NCI-H128 (cell line): Measurements from ENCODE around the gene CHCHD6.

Source experiments
- DNase-seq: peaks from one replicate; lab custom pipeline; 2025; ENCODE audit not compliant: unreplicated experiment; lab: John Stamatoyannopoulos, UW

CHCHD6 gene

GRCh38 chr3:126917232-126917804 is 213.3 kb downstream of the CHCHD6 start:
- DNase-seq, result no peak

DNA sequence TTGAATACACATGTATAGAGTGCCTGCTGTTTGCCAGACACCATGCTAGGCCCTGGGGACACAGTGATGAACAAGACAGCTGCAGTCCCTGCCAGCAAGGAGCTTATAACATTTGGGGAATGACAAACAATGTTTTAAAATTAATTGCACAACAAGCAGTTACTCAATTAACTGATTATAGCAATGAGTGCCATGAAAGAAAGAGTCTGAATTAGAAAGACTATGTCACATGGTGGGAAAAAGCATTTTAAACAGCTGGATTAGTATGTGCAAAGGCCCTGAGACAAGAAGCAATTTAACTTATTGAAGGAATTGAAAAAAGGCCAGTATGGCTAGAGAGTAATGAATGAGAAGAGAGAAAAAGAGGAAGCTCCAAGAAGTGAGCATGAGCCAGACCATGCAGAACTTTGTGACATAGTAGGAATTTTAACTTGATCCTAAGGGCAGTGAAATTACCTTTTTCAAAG is 214.3 kb downstream of the CHCHD6 start:
- DNase-seq, result no peak

GRCh38 chr3:126921085-126921824 is 217.2 kb downstream of the CHCHD6 start:
- no peak for DNase-seq

GRCh38 chr3:126922466-126922865 is 218.4 kb downstream of the CHCHD6 start:
- DNase-seq, result no peak

DNA sequence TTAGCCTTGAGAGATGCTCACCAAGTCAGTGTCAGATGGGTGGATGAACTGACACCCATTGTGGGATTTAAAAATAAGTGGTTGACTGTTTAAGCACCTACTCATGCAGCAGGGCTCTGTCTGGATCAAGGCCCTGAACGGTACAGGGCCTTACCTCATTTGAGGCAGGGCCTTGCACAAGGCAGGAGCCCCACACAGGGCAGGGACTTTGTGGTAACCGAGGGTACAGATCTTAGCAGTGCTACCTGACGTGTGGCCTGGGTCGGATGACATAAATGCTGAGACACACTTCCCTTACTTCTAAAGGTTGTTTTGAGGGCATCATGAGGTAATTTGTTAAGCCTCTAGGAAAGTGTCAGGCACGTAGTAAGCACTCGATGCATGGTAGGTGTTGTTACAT is 219.4 kb downstream of the CHCHD6 start:
- DNase-seq, result no peak

GRCh38 chr3:126923895-126924294 is 219.9 kb downstream of the CHCHD6 start:
- no peak for DNase-seq

GRCh38 chr3:126924458-126924857 is 220.4 kb downstream of the CHCHD6 start:
- DNase-seq, result no peak

- DNase-seq, result no peak
These were observed 221.6 kb downstream of the CHCHD6 start for GRCh38 chr3:126925411-126926171.

DNA sequence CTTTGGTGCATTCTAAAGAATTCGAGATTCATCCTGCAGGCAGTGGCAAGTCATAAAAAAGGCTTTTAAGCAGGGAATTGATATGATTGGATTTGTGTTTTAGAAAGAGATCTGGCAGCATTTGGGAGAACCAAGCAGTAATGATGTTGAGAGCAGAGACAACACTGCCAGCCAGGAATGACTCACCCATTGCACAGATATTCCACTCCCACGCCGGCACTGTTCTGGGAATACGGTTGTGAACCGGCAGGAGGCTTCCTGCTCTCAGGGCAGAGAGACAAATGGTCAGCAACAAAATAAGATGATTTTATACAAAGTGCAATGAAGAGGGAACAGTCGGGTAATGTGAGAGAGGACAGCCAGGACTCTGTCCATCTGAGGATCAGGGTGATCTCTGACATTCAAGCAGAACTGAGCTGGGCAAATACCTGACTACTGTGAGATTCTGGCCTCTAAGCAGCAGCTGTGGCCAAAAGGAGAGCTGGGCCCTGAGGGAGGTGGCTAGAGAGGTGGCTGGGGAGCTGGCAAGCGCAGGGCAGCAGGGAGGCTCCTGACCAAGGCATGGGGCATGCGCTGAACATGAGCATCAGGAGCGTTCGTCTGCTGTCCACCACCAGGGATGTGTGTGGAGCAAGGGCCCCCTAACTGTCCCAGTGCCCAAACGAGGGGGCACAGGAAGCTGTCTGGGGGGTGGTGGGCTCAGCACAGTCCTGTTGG is 222.8 kb downstream of the CHCHD6 start:
- DNase-seq, result no peak

DNA sequence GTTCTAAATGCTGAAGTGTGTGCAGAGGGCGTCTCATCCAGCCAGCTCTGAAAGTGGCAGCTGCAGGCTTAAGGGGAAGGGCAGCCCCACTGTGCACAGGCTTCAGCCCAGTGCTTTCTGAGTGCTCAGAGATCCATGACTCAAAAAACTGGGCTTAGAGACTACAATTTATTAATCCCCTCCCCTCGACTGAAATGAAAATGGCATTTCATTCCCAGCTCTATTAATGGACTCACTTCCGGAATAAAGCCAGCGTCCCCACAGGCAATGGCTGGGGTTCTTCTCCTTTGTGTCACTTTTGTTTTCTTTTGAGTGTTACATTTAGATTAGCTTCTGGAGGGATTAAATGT is 223.3 kb downstream of the CHCHD6 start:
- DNase-seq, result no peak

- DNase-seq, result no peak
These were observed 223.8 kb downstream of the CHCHD6 start for GRCh38 chr3:126927846-126928245.

DNA sequence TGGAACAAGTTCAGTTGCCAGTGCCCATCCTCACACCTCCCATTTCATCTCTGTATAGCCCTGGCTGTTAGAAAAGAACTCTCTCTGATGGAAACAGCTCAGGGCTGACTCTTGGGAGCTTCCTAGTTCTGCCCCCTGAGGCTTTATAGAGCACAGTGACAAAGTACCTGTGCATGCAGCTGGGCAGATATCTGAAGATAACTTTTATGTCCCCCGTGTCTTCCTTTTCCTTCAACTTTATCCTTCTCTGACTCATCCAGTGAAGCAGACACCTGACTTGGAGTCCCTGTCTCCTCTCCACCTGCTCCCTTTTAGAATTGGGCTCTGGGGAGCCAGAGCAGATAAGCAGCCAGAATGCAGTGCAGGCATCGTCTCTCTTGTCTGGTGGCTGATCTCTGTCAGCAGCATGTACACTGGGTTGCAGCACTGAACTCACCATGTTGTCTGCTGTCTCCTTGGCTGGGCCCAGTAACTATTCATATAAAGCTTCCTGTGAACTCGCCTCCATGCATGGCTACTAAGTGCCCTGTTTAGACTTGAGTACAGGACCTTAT is 225.0 kb downstream of the CHCHD6 start:
- no peak for DNase-seq

GRCh38 chr3:126930936-126931600 is 227.0 kb downstream of the CHCHD6 start:
- DNase-seq, result no peak

GRCh38 chr3:126931806-126932187 is 227.8 kb downstream of the CHCHD6 start:
- DNase-seq, result no peak

GRCh38 chr3:126932188-126932931 is 228.3 kb downstream of the CHCHD6 start:
- DNase-seq, result no peak

GRCh38 chr3:126934031-126934531 is 230.0 kb downstream of the CHCHD6 start:
- DNase-seq, result no peak

DNA sequence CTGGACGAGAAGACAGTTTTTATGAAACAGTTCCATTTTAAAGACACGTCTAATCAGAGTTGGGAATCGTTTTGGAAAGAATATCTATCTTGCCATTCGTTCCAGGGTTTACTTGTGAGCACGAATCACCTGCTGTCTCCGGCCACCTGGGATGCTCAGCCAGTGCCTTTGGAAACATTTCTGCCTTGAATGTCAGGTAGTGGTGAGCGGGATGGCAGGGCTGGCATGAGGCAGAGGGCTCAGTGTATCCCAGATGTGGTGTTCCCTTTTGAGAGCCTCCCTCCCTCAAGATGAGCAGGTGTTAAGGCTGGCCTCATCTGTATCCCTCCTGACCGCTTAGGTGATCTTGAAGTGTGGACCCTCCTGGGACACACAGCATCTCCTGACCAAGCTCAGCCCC is 231.0 kb downstream of the CHCHD6 start:
- no peak for DNase-seq

DNA sequence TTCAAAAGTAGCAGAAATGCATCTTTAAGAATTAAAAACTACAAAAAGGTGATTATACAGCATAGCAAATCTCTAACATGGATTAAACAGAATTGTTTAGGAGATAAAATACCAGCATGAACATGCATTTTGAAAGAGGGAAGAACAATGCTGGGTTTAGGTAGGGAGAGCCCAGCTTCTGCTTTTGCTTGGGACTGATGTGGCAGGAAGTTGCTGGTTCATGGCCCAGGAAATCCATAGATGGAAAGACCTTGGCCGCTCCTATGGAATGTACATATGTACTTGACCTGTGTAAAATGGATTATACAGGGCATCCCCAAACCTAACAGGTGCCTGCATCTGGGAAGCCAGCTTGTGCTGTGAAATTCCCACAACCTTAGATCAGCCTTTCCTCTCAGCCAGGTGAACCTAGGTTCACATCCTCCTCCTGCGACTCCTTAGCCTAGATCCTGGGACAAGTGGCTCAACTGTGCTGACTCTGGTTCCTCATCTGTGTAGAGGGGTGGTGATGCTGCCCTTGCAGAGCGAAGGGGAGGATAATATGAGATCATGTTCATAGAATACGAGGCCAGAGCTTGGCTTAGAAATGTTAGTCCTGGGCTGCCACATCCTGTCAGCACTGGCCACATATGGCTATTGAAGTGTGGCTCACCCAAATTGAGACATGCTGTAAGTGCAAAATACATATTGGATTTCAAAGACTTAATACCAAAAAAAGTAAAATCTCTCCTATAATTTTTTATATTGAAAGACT is 231.9 kb downstream of the CHCHD6 start:
- DNase-seq, result no peak

GRCh38 chr3:126936853-126937425 is 232.9 kb downstream of the CHCHD6 start:
- DNase-seq, result no peak
